ENCODE data around the gene PARP12.

The PARP12 gene

GRCh38 chr7:140082770-140083169 is 20.0 kb upstream of the PARP12 start:
- no peak for DNase-seq (ENCODE audit: low read depth, low spot score)
- H3K9me3 ChIP-seq (ENCODE audit: insufficient read depth, low read length) = no peaks in the 10 kb centered on the region
- peaks cover 3% of the 10 kb centered on the region for H3K4me1 ChIP-seq (ENCODE audit: insufficient read depth, insufficient read length)
- H3K27me3 ChIP-seq (ENCODE audit: insufficient read depth, insufficient read length) = no peaks in the 10 kb centered on the region
- H3K4me3 ChIP-seq (ENCODE audit: insufficient read length, low read depth) = no peak overlapping the region
- TF ChIP-seq YY1 (IDR thresholded peaks at IDR 0.05; ENCODE audit: insufficient read depth, insufficient read length) (no peak), SUZ12 (IDR thresholded peaks at IDR 0.05; ENCODE audit: extremely low read depth, insufficient read depth, insufficient read length) (no peak), ZNF274 (IDR thresholded peaks at IDR 0.05; ENCODE audit: low read depth, low read length) (no peak)
- H3K9ac ChIP-seq (ENCODE audit: insufficient read length, low read depth) = no peak overlapping the region
- H3K36me3 ChIP-seq (ENCODE audit: insufficient read depth, insufficient read length, low read length) = no peaks in the 10 kb centered on the region

GRCh38 chr7:140081774-140082425 is 19.1 kb upstream of the PARP12 start:
- Histone ChIP-seq H3K4me1 (ENCODE audit: insufficient read depth, insufficient read length) (peaks cover 3% of the 10 kb centered on the region), H3K9me3 (ENCODE audit: insufficient read depth, low read length) (no peaks in the 10 kb centered on the region), H3K9ac (ENCODE audit: insufficient read length, low read depth) (no peak overlapping the region), H3K27me3 (ENCODE audit: insufficient read depth, insufficient read length) (no peaks in the 10 kb centered on the region), H3K4me3 (ENCODE audit: insufficient read length, low read depth) (no peak overlapping the region), H3K36me3 (ENCODE audit: insufficient read depth, insufficient read length, low read length) (no peaks in the 10 kb centered on the region)
- TF ChIP-seq YY1 (IDR thresholded peaks at IDR 0.05; ENCODE audit: insufficient read depth, insufficient read length) (no peak), SUZ12 (IDR thresholded peaks at IDR 0.05; ENCODE audit: extremely low read depth, insufficient read depth, insufficient read length) (no peak), ZNF274 (IDR thresholded peaks at IDR 0.05; ENCODE audit: low read depth, low read length) (no peak)
- DNase-seq (ENCODE audit: low read depth, low spot score) = no peak

GRCh38 chr7:140080919-140081318 is 18.2 kb upstream of the PARP12 start:
- H3K36me3 ChIP-seq (ENCODE audit: insufficient read depth, insufficient read length, low read length) = no peaks in the 10 kb centered on the region
- H3K9me3 ChIP-seq (ENCODE audit: insufficient read depth, low read length) = no peaks in the 10 kb centered on the region
- DNase-seq (ENCODE audit: low read depth, low spot score) = no peak
- no peak overlapping the region for H3K9ac ChIP-seq (ENCODE audit: insufficient read length, low read depth)
- H3K4me1 ChIP-seq (ENCODE audit: insufficient read depth, insufficient read length) = peaks cover 3% of the 10 kb centered on the region
- no peak overlapping the region for H3K4me3 ChIP-seq (ENCODE audit: insufficient read length, low read depth)
- TF ChIP-seq YY1 (IDR thresholded peaks at IDR 0.05; ENCODE audit: insufficient read depth, insufficient read length) (no peak), SUZ12 (IDR thresholded peaks at IDR 0.05; ENCODE audit: extremely low read depth, insufficient read depth, insufficient read length) (no peak), ZNF274 (IDR thresholded peaks at IDR 0.05; ENCODE audit: low read depth, low read length) (no peak)
- H3K27me3 ChIP-seq (ENCODE audit: insufficient read depth, insufficient read length) = no peaks in the 10 kb centered on the region

GRCh38 chr7:140079121-140079536 is 16.4 kb upstream of the PARP12 start:
- DNase-seq (ENCODE audit: low read depth, low spot score) = peak; percentile 56

GRCh38 chr7:140078392-140078791 is 15.6 kb upstream of the PARP12 start:
- Histone ChIP-seq H3K9me3 (ENCODE audit: insufficient read depth, low read length) (no peaks in the 10 kb centered on the region), H3K4me3 (ENCODE audit: insufficient read length, low read depth) (no peak overlapping the region), H3K36me3 (ENCODE audit: insufficient read depth, insufficient read length, low read length) (no peaks in the 10 kb centered on the region), H3K9ac (ENCODE audit: insufficient read length, low read depth) (no peak overlapping the region), H3K4me1 (ENCODE audit: insufficient read depth, insufficient read length) (peaks cover 3% of the 10 kb centered on the region), H3K27me3 (ENCODE audit: insufficient read depth, insufficient read length) (no peaks in the 10 kb centered on the region)
- no peak for DNase-seq (ENCODE audit: low read depth, low spot score)
- TF ChIP-seq ZNF274 (IDR thresholded peaks at IDR 0.05; ENCODE audit: low read depth, low read length) (no peak), YY1 (IDR thresholded peaks at IDR 0.05; ENCODE audit: insufficient read depth, insufficient read length) (no peak), SUZ12 (IDR thresholded peaks at IDR 0.05; ENCODE audit: extremely low read depth, insufficient read depth, insufficient read length) (no peak)

More at GRCh38 chr7:140079121-140079536, 16.4 kb upstream of the PARP12 start:
- Histone ChIP-seq H3K9ac (ENCODE audit: insufficient read length, low read depth) (no peak overlapping the region), H3K36me3 (ENCODE audit: insufficient read depth, insufficient read length, low read length) (no peaks in the 10 kb centered on the region), H3K4me3 (ENCODE audit: insufficient read length, low read depth) (no peak overlapping the region), H3K4me1 (ENCODE audit: insufficient read depth, insufficient read length) (peaks cover 3% of the 10 kb centered on the region), H3K27me3 (ENCODE audit: insufficient read depth, insufficient read length) (no peaks in the 10 kb centered on the region), H3K9me3 (ENCODE audit: insufficient read depth, low read length) (no peaks in the 10 kb centered on the region)
- TF ChIP-seq ZNF274 (IDR thresholded peaks at IDR 0.05; ENCODE audit: low read depth, low read length) = no peak
- TF ChIP-seq SUZ12 (IDR thresholded peaks at IDR 0.05; ENCODE audit: extremely low read depth, insufficient read depth, insufficient read length) = no peak
- TF ChIP-seq YY1 (IDR thresholded peaks at IDR 0.05; ENCODE audit: insufficient read depth, insufficient read length) = no peak

- Histone ChIP-seq H3K36me3 (ENCODE audit: insufficient read depth, insufficient read length, low read length) (no peaks in the 10 kb centered on the region), H3K27me3 (ENCODE audit: insufficient read depth, insufficient read length) (no peaks in the 10 kb centered on the region), H3K9me3 (ENCODE audit: insufficient read depth, low read length) (no peaks in the 10 kb centered on the region), H3K4me3 (ENCODE audit: insufficient read length, low read depth) (no peak overlapping the region), H3K4me1 (ENCODE audit: insufficient read depth, insufficient read length) (peaks cover 3% of the 10 kb centered on the region), H3K9ac (ENCODE audit: insufficient read length, low read depth) (no peak overlapping the region)
- TF ChIP-seq YY1 (IDR thresholded peaks at IDR 0.05; ENCODE audit: insufficient read depth, insufficient read length) (no peak), ZNF274 (IDR thresholded peaks at IDR 0.05; ENCODE audit: low read depth, low read length) (no peak), SUZ12 (IDR thresholded peaks at IDR 0.05; ENCODE audit: extremely low read depth, insufficient read depth, insufficient read length) (no peak)
- no peak for DNase-seq (ENCODE audit: low read depth, low spot score)
These were observed 12.0 kb upstream of the PARP12 start for GRCh38 chr7:140074780-140075179.

- Histone ChIP-seq H3K4me1 (ENCODE audit: insufficient read depth, insufficient read length) (no peaks in the 10 kb centered on the region), H3K36me3 (ENCODE audit: insufficient read depth, insufficient read length, low read length) (no peaks in the 10 kb centered on the region), H3K27me3 (ENCODE audit: insufficient read depth, insufficient read length) (no peaks in the 10 kb centered on the region), H3K9me3 (ENCODE audit: insufficient read depth, low read length) (peaks cover 15% of the 10 kb centered on the region), H3K4me3 (ENCODE audit: insufficient read length, low read depth) (no peak overlapping the region), H3K9ac (ENCODE audit: insufficient read length, low read depth) (no peak overlapping the region)
- DNase-seq (ENCODE audit: low read depth, low spot score) = no peak
- no peak for TF ChIP-seq ZNF274 (IDR thresholded peaks at IDR 0.05; ENCODE audit: low read depth, low read length)
- TF ChIP-seq SUZ12 (IDR thresholded peaks at IDR 0.05; ENCODE audit: extremely low read depth, insufficient read depth, insufficient read length) = no peak
- TF ChIP-seq YY1 (IDR thresholded peaks at IDR 0.05; ENCODE audit: insufficient read depth, insufficient read length) = no peak
These were observed 7.8 kb upstream of the PARP12 start for GRCh38 chr7:140070546-140070945.
